Coronary artery (tissue), 2 donors: ENCODE results near the gene FAM50B.
A peak's percentile ranks its signal among the peaks of the same experiment; 100 is the strongest.

Experiments
- DNase-seq: peaks from one replicate; pipeline ENCODE4 v3.0.0-alpha.2; 2017; ENCODE audit warnings: low spot score
- H3K27ac ChIP-seq, 2 donors: fragments of 200-600 bp; sonication (generic); one replicate each; pipeline ENCODE4 v1.5.1; 2016 to 2019
- H3K4me3 ChIP-seq: fragments of 200-600 bp; sonication (generic); 2 replicates; pipeline ENCODE4 v1.5.1; 2016; ENCODE audit warnings: mild to moderate bottlenecking, moderate library complexity
- TF ChIP-seq, protein P1 (sequence below): fragments of 200-600 bp; sonication (generic); IDR thresholded peaks from one replicate; pipeline ENCODE4 v1.5.1; 2019; ENCODE audit warnings: antibody characterized with exemption

The FAM50B gene

DNA sequence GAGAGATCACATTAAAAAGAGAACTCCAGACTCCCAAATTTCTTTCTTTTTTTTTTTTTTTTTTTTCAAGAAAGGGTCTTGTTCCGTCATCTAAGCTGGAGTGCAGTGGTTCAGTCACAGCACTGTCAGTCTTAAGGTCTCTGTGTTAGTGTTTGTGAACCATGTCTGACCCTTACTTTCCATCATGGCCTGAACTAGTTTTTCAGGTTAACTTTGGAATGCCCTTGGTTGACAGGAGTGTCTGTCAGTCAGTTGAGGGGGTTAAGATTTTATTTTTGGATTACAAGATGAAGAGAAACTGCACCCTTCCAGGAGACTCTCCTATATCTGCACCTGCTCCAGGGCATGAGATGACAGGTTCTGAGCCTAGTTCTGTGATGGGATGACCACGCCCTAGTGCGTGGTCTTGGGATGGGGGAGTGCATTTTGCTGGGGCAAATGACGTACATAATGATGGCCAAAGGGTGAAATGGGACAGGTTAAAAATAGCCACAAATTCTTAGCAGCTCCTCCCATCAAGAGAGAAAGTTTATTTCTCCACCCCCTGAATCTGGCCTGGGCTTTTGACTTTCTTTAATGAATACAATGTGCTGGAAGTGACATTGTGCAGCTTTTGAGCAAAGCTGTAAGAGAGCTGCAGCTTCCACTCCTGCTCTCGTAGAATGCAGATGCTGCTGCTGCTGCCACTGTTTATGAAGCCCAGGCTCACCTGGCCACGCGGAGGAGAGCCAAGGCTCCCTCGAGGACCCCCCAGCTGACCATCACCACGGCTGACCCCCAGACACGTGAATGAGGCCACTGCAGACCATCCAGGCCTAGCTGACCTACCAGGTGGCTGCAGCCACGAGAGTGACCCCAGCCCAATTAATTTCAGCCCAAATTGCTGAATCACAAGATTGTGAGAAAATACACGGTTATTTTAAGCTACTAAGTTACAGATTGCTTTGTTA is 29.7 kb upstream of the FAM50B start:
- DNase-seq: peak; percentile 72
- H3K27ac ChIP-seq: peak overlapping the region in 1 of 2 donors; percentile 49
- TF ChIP-seq, protein P1, sequence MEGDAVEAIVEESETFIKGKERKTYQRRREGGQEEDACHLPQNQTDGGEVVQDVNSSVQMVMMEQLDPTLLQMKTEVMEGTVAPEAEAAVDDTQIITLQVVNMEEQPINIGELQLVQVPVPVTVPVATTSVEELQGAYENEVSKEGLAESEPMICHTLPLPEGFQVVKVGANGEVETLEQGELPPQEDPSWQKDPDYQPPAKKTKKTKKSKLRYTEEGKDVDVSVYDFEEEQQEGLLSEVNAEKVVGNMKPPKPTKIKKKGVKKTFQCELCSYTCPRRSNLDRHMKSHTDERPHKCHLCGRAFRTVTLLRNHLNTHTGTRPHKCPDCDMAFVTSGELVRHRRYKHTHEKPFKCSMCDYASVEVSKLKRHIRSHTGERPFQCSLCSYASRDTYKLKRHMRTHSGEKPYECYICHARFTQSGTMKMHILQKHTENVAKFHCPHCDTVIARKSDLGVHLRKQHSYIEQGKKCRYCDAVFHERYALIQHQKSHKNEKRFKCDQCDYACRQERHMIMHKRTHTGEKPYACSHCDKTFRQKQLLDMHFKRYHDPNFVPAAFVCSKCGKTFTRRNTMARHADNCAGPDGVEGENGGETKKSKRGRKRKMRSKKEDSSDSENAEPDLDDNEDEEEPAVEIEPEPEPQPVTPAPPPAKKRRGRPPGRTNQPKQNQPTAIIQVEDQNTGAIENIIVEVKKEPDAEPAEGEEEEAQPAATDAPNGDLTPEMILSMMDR: no peak
- no peak overlapping the region for H3K4me3 ChIP-seq

DNA sequence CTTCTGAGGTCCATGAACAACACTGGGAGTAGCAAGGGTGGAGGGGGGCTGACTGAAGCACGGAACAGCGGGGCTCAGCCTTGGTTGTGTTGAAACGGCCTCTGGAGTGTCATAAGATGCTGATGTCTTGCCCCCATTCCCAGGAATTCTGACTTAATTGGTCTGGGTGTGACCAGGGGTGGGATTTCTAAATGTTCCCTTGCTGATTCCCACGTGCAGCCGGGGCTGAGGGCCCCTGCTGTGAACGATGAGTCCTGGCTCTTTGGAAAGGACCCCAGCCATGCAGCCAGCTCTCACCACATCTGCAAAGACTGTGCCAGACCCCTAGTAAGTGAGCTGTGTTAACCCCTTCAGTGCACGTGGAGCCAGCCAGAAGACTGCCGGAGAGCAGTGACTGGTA is 28.6 kb upstream of the FAM50B start:
- DNase-seq: no peak
- TF ChIP-seq, protein P1: no peak
- Histone ChIP-seq H3K27ac (peak overlapping the region in 1 of 2 donors; percentile 49), H3K4me3 (no peak overlapping the region)

DNA sequence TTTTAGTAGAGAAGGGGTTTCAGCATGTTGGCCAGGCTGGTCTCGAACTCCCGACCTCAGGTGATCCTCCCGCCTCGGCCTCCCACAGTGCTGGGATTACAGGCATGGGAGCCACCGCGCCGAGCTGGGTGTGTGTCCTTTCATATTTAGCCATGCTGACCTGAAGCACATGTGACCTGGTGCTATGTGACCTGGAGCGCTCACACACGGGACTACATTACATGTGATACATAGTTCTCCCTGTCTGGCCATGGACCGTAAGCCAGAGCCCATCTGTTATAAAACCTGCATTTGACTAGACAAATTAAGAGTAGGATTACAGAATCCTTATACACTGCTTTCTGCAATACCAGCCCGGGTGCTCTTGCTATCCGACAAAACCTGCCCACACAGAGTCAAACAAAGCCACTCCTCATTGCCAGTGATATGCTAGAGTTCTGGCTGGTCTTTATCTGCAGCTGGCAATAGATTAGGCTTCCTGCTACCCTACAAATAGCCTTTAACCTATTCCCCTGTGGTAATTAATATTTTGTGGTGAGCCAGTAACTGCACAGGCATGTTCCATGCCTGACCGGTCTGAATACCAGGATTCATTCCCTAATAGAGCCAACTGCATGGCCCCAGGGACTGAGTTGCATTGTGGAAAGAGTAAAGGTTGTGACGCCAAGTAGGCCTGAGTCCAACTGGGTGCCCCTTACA is 26.3 kb upstream of the FAM50B start:
- DNase-seq: no peak
- H3K27ac ChIP-seq: peak overlapping the region; percentile 9 to 73
- TF ChIP-seq, protein P1: no peak
- H3K4me3 ChIP-seq: no peak overlapping the region

DNA sequence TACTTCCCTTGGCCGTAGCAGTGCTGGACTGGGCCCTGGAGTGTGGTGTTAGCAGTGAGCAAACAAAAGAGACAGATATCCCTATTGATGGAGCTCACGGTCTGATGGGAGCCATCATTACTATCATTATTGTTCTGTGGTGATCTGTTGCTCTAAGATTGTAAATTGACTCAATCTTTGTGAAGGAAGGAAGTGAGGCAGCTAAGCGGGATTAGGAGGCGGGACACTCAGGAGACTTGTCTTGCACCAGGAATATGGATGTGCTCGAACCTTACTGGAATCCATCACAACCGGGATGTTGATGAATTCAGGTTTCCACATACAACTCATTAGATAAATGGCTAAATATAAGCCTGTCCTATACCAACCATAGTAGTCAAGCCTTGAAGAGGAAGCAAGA is 25.5 kb upstream of the FAM50B start:
- H3K4me3 ChIP-seq: no peak overlapping the region
- TF ChIP-seq, protein P1: no peak
- peak overlapping the region; percentile 3 to 73 for H3K27ac ChIP-seq
- DNase-seq: no peak

DNA sequence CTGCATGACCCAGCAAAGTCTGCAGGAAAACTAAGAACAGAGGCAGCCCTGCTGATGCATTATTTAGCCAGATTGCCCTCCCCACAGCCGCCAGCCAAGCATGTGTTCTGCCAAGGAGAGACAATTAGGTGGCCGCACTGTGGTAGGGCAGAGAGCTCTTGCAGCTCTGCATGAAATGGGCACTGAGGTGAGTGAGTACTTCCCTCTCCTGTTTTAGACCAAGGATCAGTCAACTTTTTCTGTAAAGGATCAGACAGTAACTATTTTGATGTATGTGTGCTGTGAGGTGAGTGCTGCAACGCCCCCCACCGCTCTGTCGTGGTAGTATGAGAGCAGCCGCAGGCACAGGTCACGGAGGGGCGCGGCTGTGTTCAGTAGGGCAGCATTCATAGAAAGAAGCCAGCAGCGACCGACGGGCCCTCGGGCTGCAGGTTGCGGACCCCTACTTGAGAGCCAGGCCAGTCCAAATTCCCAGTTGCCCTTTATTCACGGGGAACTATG is 23.8 kb upstream of the FAM50B start:
- peak overlapping the region; percentile 78 to 96 for H3K27ac ChIP-seq
- TF ChIP-seq, protein P1: peak; percentile 26
- H3K4me3 ChIP-seq: peak overlapping the region; percentile 56
- DNase-seq: peak; percentile 87

DNA sequence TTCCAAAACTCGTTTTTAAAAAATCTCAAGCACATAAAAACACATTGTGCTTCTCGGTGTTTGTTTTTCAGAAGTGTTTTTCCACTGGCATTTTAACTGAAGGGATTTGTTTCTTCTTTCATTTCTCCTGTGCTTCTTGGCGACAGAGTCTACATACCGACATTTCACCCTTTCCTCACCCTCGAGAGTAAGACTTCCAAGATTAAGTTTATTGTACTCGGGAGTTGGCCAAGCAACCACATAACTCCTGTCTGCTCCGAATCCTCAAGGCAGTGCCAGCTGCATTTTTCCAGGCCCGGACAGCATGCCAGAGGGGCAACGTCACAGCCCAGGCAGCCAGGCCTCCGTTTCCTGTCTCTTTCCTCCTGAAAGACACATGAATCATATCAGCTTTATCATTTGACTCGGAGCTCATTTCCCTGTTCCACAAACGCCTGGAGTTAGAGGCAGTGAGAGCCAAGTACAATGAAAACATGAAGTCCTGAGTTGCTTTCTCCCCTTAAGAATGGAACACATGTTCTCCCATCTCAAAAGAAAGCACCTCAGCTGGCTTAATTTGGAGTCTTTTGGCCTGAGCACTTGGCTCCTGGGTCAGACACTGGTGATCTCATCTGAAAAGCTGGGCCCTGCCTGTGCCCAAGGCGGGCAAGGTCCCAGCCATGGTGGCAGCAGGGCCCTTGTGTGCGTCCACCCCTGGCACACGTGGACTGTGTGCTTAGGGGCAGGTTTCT is 23.2 kb upstream of the FAM50B start:
- Histone ChIP-seq H3K27ac (peak overlapping the region; percentile 78 to 96), H3K4me3 (peak overlapping the region; percentile 56)
- DNase-seq: peak; percentile 99
- TF ChIP-seq, protein P1: no peak
